ENCODE results near the gene AGPS.

- TF ChIP-seq POLR2A (IDR thresholded peaks at IDR 0.05) = no peak
- TF ChIP-seq, protein P1, sequence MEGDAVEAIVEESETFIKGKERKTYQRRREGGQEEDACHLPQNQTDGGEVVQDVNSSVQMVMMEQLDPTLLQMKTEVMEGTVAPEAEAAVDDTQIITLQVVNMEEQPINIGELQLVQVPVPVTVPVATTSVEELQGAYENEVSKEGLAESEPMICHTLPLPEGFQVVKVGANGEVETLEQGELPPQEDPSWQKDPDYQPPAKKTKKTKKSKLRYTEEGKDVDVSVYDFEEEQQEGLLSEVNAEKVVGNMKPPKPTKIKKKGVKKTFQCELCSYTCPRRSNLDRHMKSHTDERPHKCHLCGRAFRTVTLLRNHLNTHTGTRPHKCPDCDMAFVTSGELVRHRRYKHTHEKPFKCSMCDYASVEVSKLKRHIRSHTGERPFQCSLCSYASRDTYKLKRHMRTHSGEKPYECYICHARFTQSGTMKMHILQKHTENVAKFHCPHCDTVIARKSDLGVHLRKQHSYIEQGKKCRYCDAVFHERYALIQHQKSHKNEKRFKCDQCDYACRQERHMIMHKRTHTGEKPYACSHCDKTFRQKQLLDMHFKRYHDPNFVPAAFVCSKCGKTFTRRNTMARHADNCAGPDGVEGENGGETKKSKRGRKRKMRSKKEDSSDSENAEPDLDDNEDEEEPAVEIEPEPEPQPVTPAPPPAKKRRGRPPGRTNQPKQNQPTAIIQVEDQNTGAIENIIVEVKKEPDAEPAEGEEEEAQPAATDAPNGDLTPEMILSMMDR (IDR thresholded peaks at IDR 0.05) = no peak
Measured at GRCh38 chr2:177398290-177398683, 5.7 kb downstream of the AGPS start.
